IMR-90 (cell line): Measurements from ENCODE around the gene MED26. TPM values are rescaled to one million over a fixed set of nuclear protein-coding genes. Genes with fewer than 3 reads are reported as not detected.

Source experiments
- microRNA-seq, 2 experiments: library from miRNA; stranded (forward) in 1 of 2; unstranded in 1 of 2; fragments of 10-50 nt in 1 of 2; fragments of <30 nt in 1 of 2; gene quantifications in 1 of 2; microRNA quantifications in 1 of 2; one replicate each; pipeline versions ENCODE3 to v1.1.0; 2013 to 2020; ENCODE audit not compliant: insufficient read depth in 1 of 2, insufficient read length in 1 of 2, unreplicated experiment in 1 of 2
- polyA plus RNA-seq, 3 experiments: library from polyadenylated mRNA; depleted of rRNA; stranded (reverse); fragments of >200 nt; gene quantifications; 2 replicates each; pipeline ENCODE4 v1.2.3, GENCODE V29; 2012; ENCODE audit warnings: low replicate concordance in 1 of 3
- small RNA-seq, 5 experiments: library from RNA; depleted of rRNA; stranded (forward); fragments of <200 nt; gene quantifications; one replicate each; pipeline ENCODE3, GENCODE V24; 2012
- total RNA-seq: library from RNA; depleted of rRNA; stranded (reverse); fragments of >200 nt; gene quantifications from 2 replicates; pipeline ENCODE4 v1.2.3, GENCODE V29; 2012; rRNA removed

The MED26 gene
- total and polyA plus RNA-seq, 2 of the 4 experiments (the other 2 are of a cell fraction) = 2.0 to 4.0 TPM

Small RNA genes lying within 50 kb of the gene (microRNA-seq; reads per million reads assigned to microRNA genes)
- gene RN7SL146P (ENCODE audit: insufficient read depth, insufficient read length) = not detected

Small RNA genes lying within 50 kb of the gene (small RNA-seq; reads per million reads assigned to genes)
- 0 reads per million in 5 experiments for gene RN7SL146P

Other genes with a start within 250 kb of the MED26 start
- 7.5 and 9.2 TPM in 2 replicates for gene EPS15L1, start 156.2 kb downstream of the MED26 start, total RNA-seq
- 21.7 and 22.1 TPM in 2 replicates for gene EPS15L1, start 156.2 kb downstream of the MED26 start, polyA plus RNA-seq (2012; rRNA removed)
- not detected in 2 replicates for gene CALR3, start 132.0 kb downstream of the MED26 start, total RNA-seq
- not detected in 2 replicates for gene CALR3, start 132.0 kb downstream of the MED26 start, polyA plus RNA-seq (2012; rRNA removed)
- 1.4 and 1.7 TPM in 2 replicates for gene C19orf44, start 131.8 kb downstream of the MED26 start, total RNA-seq
- gene C19orf44, start 131.8 kb downstream of the MED26 start, polyA plus RNA-seq (2012; rRNA removed) = 3.8 and 4.1 TPM in 2 replicates
- gene CHERP, start 85.8 kb downstream of the MED26 start, total RNA-seq = 0.54 and 1.1 TPM in 2 replicates
- gene CHERP, start 85.8 kb downstream of the MED26 start, polyA plus RNA-seq (2012; rRNA removed) = 13.5 and 15.6 TPM in 2 replicates
- gene SLC35E1, start 55.8 kb downstream of the MED26 start, total RNA-seq = 22.6 and 25.8 TPM in 2 replicates
- gene SLC35E1, start 55.8 kb downstream of the MED26 start, polyA plus RNA-seq (2012; rRNA removed) = 38.0 and 46.7 TPM in 2 replicates
- gene SMIM7, start 31.9 kb upstream of the MED26 start, total RNA-seq = 55.7 and 68.6 TPM in 2 replicates
- 64.8 and 66.5 TPM in 2 replicates for gene SMIM7, start 31.9 kb upstream of the MED26 start, polyA plus RNA-seq (2012; rRNA removed)
- 1.4 and 2.0 TPM in 2 replicates for gene TMEM38A, start 32.9 kb upstream of the MED26 start, total RNA-seq
- 1.3 and 2.2 TPM in 2 replicates for gene TMEM38A, start 32.9 kb upstream of the MED26 start, polyA plus RNA-seq (2012; rRNA removed)
- not detected in 2 replicates for gene NWD1, start 91.6 kb upstream of the MED26 start, total RNA-seq
- gene NWD1, start 91.6 kb upstream of the MED26 start, polyA plus RNA-seq (2012; rRNA removed) = not detected in 2 replicates
- 7.9 and 9.2 TPM in 2 replicates for gene SIN3B, start 201.2 kb upstream of the MED26 start, total RNA-seq
- 40.0 and 51.2 TPM in 2 replicates for gene SIN3B, start 201.2 kb upstream of the MED26 start, polyA plus RNA-seq (2012; rRNA removed)